Measurements from ENCODE around the gene HNRNPUL1. TPM values are rescaled to one million over a fixed set of nuclear protein-coding genes. Genes with fewer than 3 reads are reported as not detected.
A peak's percentile ranks its signal among the peaks of the same experiment; 100 is the strongest.

Gene HNRNPUL1
- total RNA-seq, 1 experiment from 2014 or later: 315 TPM

DNA sequence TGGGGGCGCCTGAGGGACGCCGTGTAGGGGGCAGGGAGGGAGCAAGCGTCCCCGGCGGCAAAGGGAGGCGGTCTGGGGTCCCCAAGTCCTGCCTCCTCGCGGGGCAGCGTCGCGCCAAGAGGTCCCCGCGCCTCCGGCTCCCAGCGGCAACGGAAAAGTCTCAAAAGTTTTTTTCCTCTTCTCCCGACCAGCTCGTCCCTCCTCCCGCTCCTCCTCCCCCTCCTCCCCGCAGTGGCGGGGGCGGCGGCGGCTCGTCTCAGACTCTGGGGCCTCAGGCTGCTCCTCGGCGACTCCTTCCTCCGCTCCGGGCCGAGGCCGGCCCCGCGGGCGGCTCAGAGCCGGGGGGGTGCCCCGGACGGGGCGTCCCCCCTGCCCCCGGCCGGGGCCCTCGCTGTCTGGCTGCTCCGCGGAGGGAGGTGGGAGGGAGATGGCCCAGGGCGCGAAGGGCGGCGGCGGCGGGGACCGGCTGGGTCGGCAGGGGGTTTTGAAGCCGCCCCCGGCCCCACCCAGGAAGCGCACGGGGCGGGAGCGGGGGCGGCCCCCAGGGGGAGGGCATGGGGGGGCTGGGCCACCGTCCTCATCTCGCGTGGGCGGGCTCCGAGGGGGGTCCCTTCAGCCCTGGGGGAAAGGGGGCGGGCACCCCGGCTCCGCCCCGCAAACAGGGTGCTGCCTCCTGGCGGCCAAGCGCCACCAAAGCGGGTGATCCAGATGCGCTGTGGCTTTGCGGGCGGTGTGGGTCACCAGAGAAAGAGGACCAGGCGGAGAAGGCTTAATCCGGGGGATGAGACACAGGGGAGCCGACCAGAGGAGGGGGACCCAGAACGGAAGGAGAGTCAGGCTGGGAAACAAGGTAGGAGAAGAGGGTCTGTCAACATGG is 89.5 kb downstream of the HNRNPUL1 start, which contains the start of gene TGFB1:
Gene TGFB1, minus strand, starts transcription at position 457 of the 877 bp plus-strand sequence. CDS start 878 bp downstream, outside the sequence.
- peak; percentile 75 for DNase-seq
- Mint-ChIP-seq H3K36me3 (ENCODE audit: insufficient read depth in 1 of 3, low read depth in 3 of 3) (peaks cover 0 to 13% (median 2%) of the 10 kb centered on the region in 3 experiments; a peak in 4 of 7 replicates), H3K4me1 (peaks cover 21 to 22% of the 10 kb centered on the region in 2 experiments), H3K27me3 (ENCODE audit: low read depth) (peaks cover 44% of the 10 kb centered on the region), H3K9me3 (no peaks in the 10 kb centered on the region; a peak in 1 of 5 replicates), H3K27ac (no peak within 1 kb of the TSS; a peak in 2 of 7 replicates), H3K4me3 (peak within 1 kb of the TSS; percentile 75 to 93)
- peak within 1 kb of the TSS; percentile 63 for H3K4me2 ChIP-seq (ENCODE audit: insufficient read depth, insufficient read length, low read length)
- no peak within 1 kb of the TSS for H3T11ph ChIP-seq (ENCODE audit: low read length)
- no peak within 1 kb of the TSS for H2BK20ac ChIP-seq (ENCODE audit: low read depth, low read length, poor library complexity, severe bottlenecking)
- no peaks in the 10 kb centered on the region for H4K20me1 ChIP-seq (ENCODE audit: control insufficient read depth, insufficient read depth, insufficient read length)
- no peaks in the 10 kb centered on the region for H3K9me3 ChIP-seq (ENCODE audit: control insufficient read depth, low read depth, low read length)
- no peak within 1 kb of the TSS for H4K5ac ChIP-seq (ENCODE audit: insufficient read length, low read depth, low read length)
- H3K23me2 ChIP-seq (ENCODE audit: insufficient read length, low read depth, low read length, poor library complexity, severe bottlenecking): peaks cover 26% of the 10 kb centered on the region
- H3K4me1 ChIP-seq (ENCODE audit: insufficient read depth, low read length): no peaks in the 10 kb centered on the region; the same call in 1 of the 2 replicates
- no peak within 1 kb of the TSS for H2BK5ac ChIP-seq (ENCODE audit: insufficient read length, low read length)
- H4K91ac ChIP-seq (ENCODE audit: insufficient read length, low read depth, low read length): no peak within 1 kb of the TSS
- H4K8ac ChIP-seq (replicated peaks; ENCODE audit: insufficient read length, low read depth, low read length): no peak within 1 kb of the TSS
- H3K4ac ChIP-seq (ENCODE audit: low read depth, low read length): no peak within 1 kb of the TSS
- H2AFZ ChIP-seq (ENCODE audit: low read length): no peak within 1 kb of the TSS
- no peak within 1 kb of the TSS for H3K18ac ChIP-seq (ENCODE audit: insufficient read length, low read depth, low read length)
- H3K23ac ChIP-seq (ENCODE audit: insufficient read length, low read depth, low read length): no peak within 1 kb of the TSS
- H3K56ac ChIP-seq (ENCODE audit: insufficient read length, low read depth, low read length): no peak within 1 kb of the TSS
- H2BK120ac ChIP-seq (ENCODE audit: low read depth, low read length, poor library complexity, severe bottlenecking): no peak within 1 kb of the TSS
- H2AK5ac ChIP-seq (ENCODE audit: insufficient read length, low read length): no peak within 1 kb of the TSS
- peaks cover 10% of the 10 kb centered on the region; the same call in 1 of the 2 replicates for H3K27me3 ChIP-seq (ENCODE audit: insufficient read depth, low read length)
- peak within 1 kb of the TSS; percentile 55; the same call in 1 of the 2 replicates for H3K14ac ChIP-seq (ENCODE audit: insufficient read depth, low read length)
- no peak within 1 kb of the TSS for H2BK15ac ChIP-seq (ENCODE audit: low read depth, low read length)
- no peak within 1 kb of the TSS for H2BK12ac ChIP-seq (ENCODE audit: insufficient read length, low read depth, low read length)
- no peak within 1 kb of the TSS for H3K9ac ChIP-seq (ENCODE audit: extremely low read depth, insufficient read length, low read length)
- H3K79me2 ChIP-seq (ENCODE audit: insufficient read depth, low read length): no peaks in the 10 kb centered on the region
- TF ChIP-seq, protein P1, sequence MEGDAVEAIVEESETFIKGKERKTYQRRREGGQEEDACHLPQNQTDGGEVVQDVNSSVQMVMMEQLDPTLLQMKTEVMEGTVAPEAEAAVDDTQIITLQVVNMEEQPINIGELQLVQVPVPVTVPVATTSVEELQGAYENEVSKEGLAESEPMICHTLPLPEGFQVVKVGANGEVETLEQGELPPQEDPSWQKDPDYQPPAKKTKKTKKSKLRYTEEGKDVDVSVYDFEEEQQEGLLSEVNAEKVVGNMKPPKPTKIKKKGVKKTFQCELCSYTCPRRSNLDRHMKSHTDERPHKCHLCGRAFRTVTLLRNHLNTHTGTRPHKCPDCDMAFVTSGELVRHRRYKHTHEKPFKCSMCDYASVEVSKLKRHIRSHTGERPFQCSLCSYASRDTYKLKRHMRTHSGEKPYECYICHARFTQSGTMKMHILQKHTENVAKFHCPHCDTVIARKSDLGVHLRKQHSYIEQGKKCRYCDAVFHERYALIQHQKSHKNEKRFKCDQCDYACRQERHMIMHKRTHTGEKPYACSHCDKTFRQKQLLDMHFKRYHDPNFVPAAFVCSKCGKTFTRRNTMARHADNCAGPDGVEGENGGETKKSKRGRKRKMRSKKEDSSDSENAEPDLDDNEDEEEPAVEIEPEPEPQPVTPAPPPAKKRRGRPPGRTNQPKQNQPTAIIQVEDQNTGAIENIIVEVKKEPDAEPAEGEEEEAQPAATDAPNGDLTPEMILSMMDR (conservative IDR thresholded peaks at IDR 0.05): peak; percentile 93
- WGBS (ENCODE audit: extremely low coverage, insufficient read length, low lambda C conversion rate): no CpG with 5 or more reads among the region's 78 CpGs
- no peaks in the 10 kb centered on the region for H3K79me1 ChIP-seq (ENCODE audit: insufficient read depth, low read depth, low read length, poor library complexity, severe bottlenecking)
- H3K27ac ChIP-seq (ENCODE audit: insufficient read length, low read depth, low read length): no peak within 1 kb of the TSS

All from H9 (cell line).